Endothelial cell of umbilical vein (primary cell): ENCODE results near the gene SMIM11.

Experiments
- EZH2 ChIP-seq: IDR thresholded peaks from 2 replicates; pipeline ENCODE4 v1.6.1; 2012; ENCODE audit warnings: borderline replicate concordance, low read depth, mild to moderate bottlenecking, moderate library complexity, low read length, inconsistent platforms; ENCODE audit not compliant: severe bottlenecking
- GATA2 ChIP-seq: IDR thresholded peaks from 2 replicates; pipeline ENCODE4 v1.7.0; 2011; ENCODE audit warnings: low read depth, mild to moderate bottlenecking, moderate library complexity, mixed read lengths, low read length; ENCODE audit not compliant: insufficient read length, insufficient read depth
- JUN ChIP-seq: IDR thresholded peaks from 2 replicates; pipeline ENCODE4 v1.6.1; 2011; ENCODE audit warnings: borderline replicate concordance, low read depth; ENCODE audit not compliant: insufficient read length, insufficient read depth
- MYC ChIP-seq: IDR thresholded peaks from one replicate; pipeline ENCODE4 v1.6.1; 2011; ENCODE audit warnings: mild to moderate bottlenecking, low read depth, low read length
- POLR2A ChIP-seq: IDR thresholded peaks from 2 replicates; pipeline ENCODE4 v1.6.1; 2012; ENCODE audit warnings: low read depth, mild to moderate bottlenecking, control low read depth, low read length
- POLR2AphosphoS5 ChIP-seq: IDR thresholded peaks from 2 replicates; pipeline ENCODE4 v1.6.1; 2012; ENCODE audit warnings: low read depth, mild to moderate bottlenecking, control low read depth, low read length, moderate library complexity; ENCODE audit not compliant: insufficient read depth
- TF ChIP-seq, protein P1 (sequence below), 2 donors: IDR thresholded peaks; 1 replicate in 1 of 2; 2 replicates in 1 of 2; pipeline ENCODE4 v1.5.1; 2011; ENCODE audit warnings: low read length in 2 of 2, mild to moderate bottlenecking in 2 of 2, moderate library complexity in 2 of 2, control low read depth in 1 of 2, inconsistent platforms in 1 of 2, low read depth in 1 of 2; ENCODE audit not compliant: insufficient read depth in 1 of 2; ENCODE audit errors: extremely low read depth in 1 of 2

- TF ChIP-seq POLR2A (no peak), POLR2AphosphoS5 (no peak), MYC (no peak), JUN (no peak), GATA2 (no peak), EZH2 (no peak)
- TF ChIP-seq, protein P1, sequence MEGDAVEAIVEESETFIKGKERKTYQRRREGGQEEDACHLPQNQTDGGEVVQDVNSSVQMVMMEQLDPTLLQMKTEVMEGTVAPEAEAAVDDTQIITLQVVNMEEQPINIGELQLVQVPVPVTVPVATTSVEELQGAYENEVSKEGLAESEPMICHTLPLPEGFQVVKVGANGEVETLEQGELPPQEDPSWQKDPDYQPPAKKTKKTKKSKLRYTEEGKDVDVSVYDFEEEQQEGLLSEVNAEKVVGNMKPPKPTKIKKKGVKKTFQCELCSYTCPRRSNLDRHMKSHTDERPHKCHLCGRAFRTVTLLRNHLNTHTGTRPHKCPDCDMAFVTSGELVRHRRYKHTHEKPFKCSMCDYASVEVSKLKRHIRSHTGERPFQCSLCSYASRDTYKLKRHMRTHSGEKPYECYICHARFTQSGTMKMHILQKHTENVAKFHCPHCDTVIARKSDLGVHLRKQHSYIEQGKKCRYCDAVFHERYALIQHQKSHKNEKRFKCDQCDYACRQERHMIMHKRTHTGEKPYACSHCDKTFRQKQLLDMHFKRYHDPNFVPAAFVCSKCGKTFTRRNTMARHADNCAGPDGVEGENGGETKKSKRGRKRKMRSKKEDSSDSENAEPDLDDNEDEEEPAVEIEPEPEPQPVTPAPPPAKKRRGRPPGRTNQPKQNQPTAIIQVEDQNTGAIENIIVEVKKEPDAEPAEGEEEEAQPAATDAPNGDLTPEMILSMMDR (IDR thresholded peaks at IDR 0.05; ENCODE audit: extremely low read depth in 1 of 2, insufficient read depth in 1 of 2, low read depth in 1 of 2, low read length in 2 of 2) = no peak
These were observed 38.4 kb upstream of the SMIM11 start for GRCh38 chr21:34336756-34337391.
